ENCODE data around the gene GNPTG.

GRCh38 chr16:1330260-1330914 is 21.3 kb upstream of the GNPTG start:
- TF ChIP-seq POLR2A (IDR thresholded peaks at IDR 0.05) = no peak
- TF ChIP-seq CTCF (IDR thresholded peaks at IDR 0.05) = no peak
